Colonic mucosa (tissue), 4 donors: ENCODE results near the gene WFDC12. TPM values are rescaled to one million over a fixed set of nuclear protein-coding genes. Genes with fewer than 3 reads are reported as not detected.
"Not testable (repeated sequence)": the region's sequence is repeated elsewhere in the genome, so short reads cannot be mapped to it uniquely, and the experiment has no call there.

Experiments
- DNase-seq: peaks from one replicate; pipeline ENCODE4 v3.0.0-alpha.2; 2020
- H3K27ac ChIP-seq: fragments of 200-600 bp; one replicate; pipeline ENCODE4 v1.8.0; 2021
- H3K27me3 ChIP-seq: fragments of 200-600 bp; one replicate; pipeline ENCODE4 v1.8.0; 2021
- H3K36me3 ChIP-seq: fragments of 200-600 bp; one replicate; pipeline ENCODE4 v1.8.0; 2021
- H3K4me1 ChIP-seq: fragments of 200-600 bp; one replicate; pipeline ENCODE4 v1.8.0; 2021; ENCODE audit warnings: mild to moderate bottlenecking
- H3K4me3 ChIP-seq: fragments of 200-600 bp; one replicate; pipeline ENCODE4 v1.8.0; 2021
- H3K9ac ChIP-seq, 2 donors: one replicate each; pipeline ENCODE4 v1.7.0; 2013; ENCODE audit warnings: control low read depth in 2 of 2, low read depth in 2 of 2, low read length in 2 of 2
- H3K9me3 ChIP-seq: fragments of 200-600 bp; one replicate; pipeline ENCODE4 v1.8.0; 2021
- CTCF ChIP-seq: fragments of 200-600 bp; IDR thresholded peaks from one replicate; pipeline ENCODE4 v1.8.0; 2022; ENCODE audit warnings: antibody characterized with exemption, mild to moderate bottlenecking
- intact Hi-C: fragments of 100-400 bp; cut with DNase I; formaldehyde crosslinking; loops from one replicate; pipeline ENCODE4 v1.14.1; 2022
- total RNA-seq, 2 donors: library from RNA; stranded (reverse); fragmentation: NEBNext Ultra II Directional in 1 of 2; extraction: Animal tissue kit (Norgen Biotek cat#: 25700) in 1 of 2; gene quantifications; one replicate each; pipeline ENCODE4 v1.2.1, GENCODE V29; 2021
- donor health status: healthy.
- donor health status: DM: no; HTN: no; CAD: no.
- donor health status: DM: no; HTN: no; CAD: no.

WFDC12 gene
- total RNA-seq, 2 donors from 2014 or later: not detected

- intact Hi-C loops: no loop called here
- Histone ChIP-seq H3K27ac (no peak overlapping the region), H3K27me3 (no peaks in the 10 kb centered on the region), H3K9ac (no peak overlapping the region), H3K4me1 (no peaks in the 10 kb centered on the region), H3K9me3 (no peaks in the 10 kb centered on the region), H3K4me3 (no peak overlapping the region), H3K36me3 (no peaks in the 10 kb centered on the region)
- no peak for DNase-seq
- TF ChIP-seq CTCF: no peak
Measured at GRCh38 chr20:45156713-45157112, 32.4 kb upstream of the WFDC12 start.

GRCh38 chr20:45154794-45155193 lies 30.5 kb upstream of the WFDC12 start:
- H3K9me3 ChIP-seq, H3K36me3 ChIP-seq, H3K27ac ChIP-seq, H3K4me1 ChIP-seq, DNase-seq, H3K9ac ChIP-seq, H3K4me3 ChIP-seq, H3K27me3 ChIP-seq, intact Hi-C loops: not testable (repeated sequence)

- H3K4me1 ChIP-seq: no peaks in the 10 kb centered on the region
- H3K9ac ChIP-seq: no peak overlapping the region
- H3K4me3 ChIP-seq: no peak overlapping the region
- no peak for TF ChIP-seq CTCF
- H3K27me3 ChIP-seq: no peaks in the 10 kb centered on the region
- H3K27ac ChIP-seq: no peak overlapping the region
- intact Hi-C loops: no loop called here
- H3K9me3 ChIP-seq: no peaks in the 10 kb centered on the region
- no peaks in the 10 kb centered on the region for H3K36me3 ChIP-seq
- DNase-seq: no peak
Measured at GRCh38 chr20:45154183-45154582, 29.9 kb upstream of the WFDC12 start.

- Histone ChIP-seq H3K36me3 (no peaks in the 10 kb centered on the region), H3K9me3 (no peaks in the 10 kb centered on the region), H3K27ac (no peak overlapping the region), H3K4me3 (no peak overlapping the region), H3K9ac (no peak overlapping the region), H3K27me3 (no peaks in the 10 kb centered on the region), H3K4me1 (no peaks in the 10 kb centered on the region)
- no peak for DNase-seq
- intact Hi-C loops: no loop called here
- TF ChIP-seq CTCF: no peak
Measured at GRCh38 chr20:45153752-45154151, 29.5 kb upstream of the WFDC12 start.

GRCh38 chr20:45153147-45153546 lies 28.9 kb upstream of the WFDC12 start:
- TF ChIP-seq CTCF: no peak
- Histone ChIP-seq H3K27me3 (no peaks in the 10 kb centered on the region), H3K4me1 (no peaks in the 10 kb centered on the region), H3K27ac (no peak overlapping the region), H3K4me3 (no peak overlapping the region), H3K9me3 (no peaks in the 10 kb centered on the region), H3K36me3 (no peaks in the 10 kb centered on the region), H3K9ac (no peak overlapping the region)
- no peak for DNase-seq
- intact Hi-C loops: no loop called here

- intact Hi-C loops: no loop called here
Measured at GRCh38 chr20:45152405-45152804, 28.1 kb upstream of the WFDC12 start.

More at GRCh38 chr20:45152405-45152804, 28.1 kb upstream of the WFDC12 start:
- H3K4me3 ChIP-seq: no peak overlapping the region
- H3K9ac ChIP-seq: no peak overlapping the region
- H3K27ac ChIP-seq: no peak overlapping the region
- no peak for DNase-seq
- no peaks in the 10 kb centered on the region for H3K4me1 ChIP-seq
- no peaks in the 10 kb centered on the region for H3K36me3 ChIP-seq
- no peak for TF ChIP-seq CTCF
- no peaks in the 10 kb centered on the region for H3K9me3 ChIP-seq
- H3K27me3 ChIP-seq: no peaks in the 10 kb centered on the region
